Gastrocnemius medialis (tissue), 4 donors: ENCODE measurements around the gene WDR82. TPM values are rescaled to one million over a fixed set of nuclear protein-coding genes. Genes with fewer than 3 reads are reported as not detected.

Experiments
- ATAC-seq, 2 donors: fragments of 150-250 bp; one replicate each; pipeline ENCODE4 v1.9.1; 2016
- DNase-seq, 2 donors: peaks; one replicate each; pipeline ENCODE4 v3.0.0-alpha.2; 2019
- H3K27ac ChIP-seq, 4 donors: fragments of 200-600 bp; sonication (generic); 1 replicate in 1 of 4; 2 replicates in 3 of 4; pipeline ENCODE4 v1.5.1; 2016 to 2018; ENCODE audit warnings: mild to moderate bottlenecking in 2 of 4, moderate library complexity in 1 of 4
- H3K27me3 ChIP-seq, 3 donors: fragments of 200-600 bp; sonication (generic) in 2 of 3; 1 replicate in 1 of 3; 2 replicates in 2 of 3; pipeline versions ENCODE4 v1.5.1 to v1.6.0; 2016 to 2019; ENCODE audit warnings: mild to moderate bottlenecking in 1 of 3, moderate library complexity in 1 of 3
- H3K36me3 ChIP-seq, 2 donors: fragments of 200-600 bp; sonication (generic) in 1 of 2; one replicate each; pipeline ENCODE4 v1.5.1; 2017 to 2018
- H3K4me1 ChIP-seq, 2 donors: fragments of 200-600 bp; sonication (generic) in 1 of 2; one replicate each; pipeline ENCODE4 v1.5.1; 2016 to 2017; ENCODE audit warnings: mild to moderate bottlenecking in 2 of 2
- H3K4me3 ChIP-seq, 4 donors: fragments of 200-600 bp; sonication (generic) in 3 of 4; 1 replicate in 1 of 4; 2 replicates in 3 of 4; pipeline ENCODE4 v1.5.1; 2016 to 2019; ENCODE audit warnings: mild to moderate bottlenecking in 2 of 4
- H3K9me3 ChIP-seq, 3 donors: fragments of 200-600 bp; sonication (generic) in 2 of 3; 1 replicate in 1 of 3; 2 replicates in 2 of 3; pipeline ENCODE4 v1.5.1; 2016 to 2019
- CTCF ChIP-seq, 5 experiments: fragments of 450-650 bp in 3 of 5; fragments of 200-600 bp in 2 of 5; sonication (generic) in 2 of 5; IDR thresholded peaks in 4 of 5; conservative IDR thresholded peaks in 1 of 5; 1 replicate in 4 of 5; 2 replicates in 1 of 5; pipeline ENCODE4 v1.5.1; 2016 to 2019; ENCODE audit warnings: antibody characterized with exemption in 5 of 5, mild to moderate bottlenecking in 3 of 5, moderate library complexity in 3 of 5
- POLR2A ChIP-seq, 2 donors: fragments of 450-650 bp; IDR thresholded peaks; one replicate each; pipeline ENCODE4 v1.6.1; 2017; ENCODE audit warnings: antibody characterized with exemption in 2 of 2, mild to moderate bottlenecking in 2 of 2, moderate library complexity in 2 of 2
- in situ Hi-C, 4 donors: fragments of 200-750 bp; cut with MboI; loops; one replicate each; pipeline versions ENCODE4 v1.15.0 to v1.8.0; 2017; ENCODE audit warnings: low sequenced_read_pairs in 4 of 4
- intact Hi-C: fragments of 100-400 bp; cut with DNase I; formaldehyde crosslinking; loops from one replicate; pipeline ENCODE4 v1.15.1; 2023; ENCODE audit warnings: low total_unique reads
- total RNA-seq, 4 donors: library from RNA; depleted of rRNA; stranded (reverse); fragments of >200 nt; gene quantifications; one replicate each; pipeline versions ENCODE4 v1.1.0 to v1.2.3, GENCODE V29; 2016

WDR82 gene
- total RNA-seq, 4 donors from 2014 or later: 54.1 to 64.9 (median 59.3) TPM

GRCh38 chr3:52223449-52224408 lies 54.7 kb downstream of the WDR82 start:
- intact Hi-C loops (no loop called here), in situ Hi-C loops (no loop called here)
- H3K4me1 ChIP-seq: peaks cover 6 to 7% of the 10 kb centered on the region in 2 donors
- TF ChIP-seq CTCF (IDR thresholded peaks at IDR 0.05 in 4 of 5, conservative IDR thresholded peaks at IDR 0.05 in 1 of 5) (no peak), POLR2A (IDR thresholded peaks at IDR 0.05) (no peak)
- peaks cover 0 to 8% of the 10 kb centered on the region in 2 donors for H3K36me3 ChIP-seq
- no peaks in the 10 kb centered on the region for H3K9me3 ChIP-seq
- ATAC-seq (no peak), DNase-seq (no peak)
- no peak overlapping the region for H3K4me3 ChIP-seq
- H3K27ac ChIP-seq: no peak overlapping the region
- no peaks in the 10 kb centered on the region for H3K27me3 ChIP-seq

GRCh38 chr3:52222319-52223221 lies 55.9 kb downstream of the WDR82 start:
- Histone ChIP-seq H3K36me3 (no peaks in the 10 kb centered on the region), H3K4me3 (no peak overlapping the region), H3K4me1 (peaks cover 7 to 9% of the 10 kb centered on the region in 2 donors), H3K27ac (no peak overlapping the region), H3K27me3 (no peaks in the 10 kb centered on the region), H3K9me3 (no peaks in the 10 kb centered on the region)
- no peak for DNase-seq
- intact Hi-C loops: no loop called here
- in situ Hi-C loops: no loop called here
- TF ChIP-seq POLR2A (IDR thresholded peaks at IDR 0.05) (no peak), CTCF (IDR thresholded peaks at IDR 0.05 in 4 of 5, conservative IDR thresholded peaks at IDR 0.05 in 1 of 5) (no peak)
- ATAC-seq: no peak

GRCh38 chr3:52221563-52222318 lies 56.7 kb downstream of the WDR82 start:
- no peaks in the 10 kb centered on the region for H3K36me3 ChIP-seq
- TF ChIP-seq CTCF (IDR thresholded peaks at IDR 0.05 in 4 of 5, conservative IDR thresholded peaks at IDR 0.05 in 1 of 5) (no peak), POLR2A (IDR thresholded peaks at IDR 0.05) (no peak)
- ATAC-seq: no peak
- peak in 1 of 2 donors; percentile 27 for DNase-seq
- H3K9me3 ChIP-seq: no peaks in the 10 kb centered on the region
- no peak overlapping the region for H3K27ac ChIP-seq
- intact Hi-C loops (no loop called here), in situ Hi-C loops (no loop called here)
- peaks cover 15 to 17% of the 10 kb centered on the region in 2 donors for H3K4me1 ChIP-seq
- no peak overlapping the region for H3K4me3 ChIP-seq
- no peaks in the 10 kb centered on the region for H3K27me3 ChIP-seq

GRCh38 chr3:52221141-52221562 lies 57.3 kb downstream of the WDR82 start:
- H3K27me3 ChIP-seq: no peaks in the 10 kb centered on the region
- in situ Hi-C loops (no loop called here), intact Hi-C loops (no loop called here)
- TF ChIP-seq CTCF (IDR thresholded peaks at IDR 0.05 in 4 of 5, conservative IDR thresholded peaks at IDR 0.05 in 1 of 5) (no peak), POLR2A (IDR thresholded peaks at IDR 0.05) (no peak)
- no peak overlapping the region for H3K27ac ChIP-seq
- H3K9me3 ChIP-seq: no peaks in the 10 kb centered on the region
- peaks cover 20 to 23% of the 10 kb centered on the region in 2 donors for H3K4me1 ChIP-seq
- H3K4me3 ChIP-seq: no peak overlapping the region
- H3K36me3 ChIP-seq: no peaks in the 10 kb centered on the region
- DNase-seq (peak in 1 of 2 donors; percentile 14), ATAC-seq (no peak)
